ENCODE measurements around the gene SS18.

DNA sequence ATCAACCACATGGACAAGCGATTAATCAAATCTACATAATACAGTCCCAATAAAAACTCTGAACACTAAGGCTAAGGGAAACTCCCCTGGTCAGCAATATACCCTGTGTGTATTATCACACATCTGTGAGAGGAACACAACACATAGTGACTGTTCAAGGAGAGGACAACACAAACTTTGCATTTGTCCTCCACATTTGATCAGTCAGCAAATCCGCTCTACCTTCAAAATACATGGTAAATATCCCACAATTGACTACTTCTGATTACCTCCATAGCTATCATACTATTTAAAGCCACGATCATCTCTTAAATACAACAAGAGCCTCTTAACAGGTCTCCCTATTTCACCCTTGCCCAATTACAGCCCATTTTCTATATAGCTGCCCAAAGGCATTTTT lies 45.6 kb downstream of the SS18 start:
- TF ChIP-seq POLR2A (IDR thresholded peaks at IDR 0.05) = no peak
- TF ChIP-seq, protein P1, sequence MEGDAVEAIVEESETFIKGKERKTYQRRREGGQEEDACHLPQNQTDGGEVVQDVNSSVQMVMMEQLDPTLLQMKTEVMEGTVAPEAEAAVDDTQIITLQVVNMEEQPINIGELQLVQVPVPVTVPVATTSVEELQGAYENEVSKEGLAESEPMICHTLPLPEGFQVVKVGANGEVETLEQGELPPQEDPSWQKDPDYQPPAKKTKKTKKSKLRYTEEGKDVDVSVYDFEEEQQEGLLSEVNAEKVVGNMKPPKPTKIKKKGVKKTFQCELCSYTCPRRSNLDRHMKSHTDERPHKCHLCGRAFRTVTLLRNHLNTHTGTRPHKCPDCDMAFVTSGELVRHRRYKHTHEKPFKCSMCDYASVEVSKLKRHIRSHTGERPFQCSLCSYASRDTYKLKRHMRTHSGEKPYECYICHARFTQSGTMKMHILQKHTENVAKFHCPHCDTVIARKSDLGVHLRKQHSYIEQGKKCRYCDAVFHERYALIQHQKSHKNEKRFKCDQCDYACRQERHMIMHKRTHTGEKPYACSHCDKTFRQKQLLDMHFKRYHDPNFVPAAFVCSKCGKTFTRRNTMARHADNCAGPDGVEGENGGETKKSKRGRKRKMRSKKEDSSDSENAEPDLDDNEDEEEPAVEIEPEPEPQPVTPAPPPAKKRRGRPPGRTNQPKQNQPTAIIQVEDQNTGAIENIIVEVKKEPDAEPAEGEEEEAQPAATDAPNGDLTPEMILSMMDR (IDR thresholded peaks at IDR 0.05) = no peak

Measured in lower leg skin (tissue), 3 donors.